B cell (primary cell): ENCODE results near the gene WDR4.

Source experiments
- CTCF ChIP-seq: fragments of 200-600 bp; IDR thresholded peaks from one replicate; pipeline ENCODE4 v1.8.0; 2022; ENCODE audit warnings: antibody characterized with exemption, mild to moderate bottlenecking
- EZH2 ChIP-seq: IDR thresholded peaks from 2 replicates; pipeline ENCODE4 v1.6.1; 2012; ENCODE audit warnings: borderline replicate concordance, low read depth, mild to moderate bottlenecking, moderate library complexity, low read length; ENCODE audit not compliant: insufficient read depth, poor library complexity, severe bottlenecking

DNA sequence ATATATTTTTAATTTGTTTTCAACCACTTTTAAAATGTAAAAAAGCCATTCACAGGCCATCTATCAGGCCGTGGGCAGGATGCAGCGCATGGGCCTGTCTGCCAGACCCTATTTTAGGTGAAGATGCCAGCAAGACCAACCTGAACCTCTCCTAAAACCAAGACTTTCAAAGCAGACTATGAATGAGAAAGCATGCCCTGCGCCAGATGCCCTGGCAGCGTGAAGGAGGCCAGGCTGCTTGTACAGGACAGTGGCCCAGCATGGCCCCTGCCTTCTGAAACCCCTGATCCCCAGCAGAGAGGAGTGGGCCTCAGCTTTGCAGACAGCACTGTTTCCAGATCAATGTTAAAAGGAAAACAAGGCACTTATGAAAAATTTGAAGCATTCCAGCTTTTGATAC lies 31.6 kb downstream of the WDR4 start:
- no peak for TF ChIP-seq CTCF
- TF ChIP-seq EZH2, result no peak
